Loucy (cell line): ENCODE measurements around the gene TLR5.

Source experiments
- H2AFZ ChIP-seq: fragments of 200-600 bp; sonication (generic); 2 replicates; pipeline ENCODE4 v1.6.0; 2016; ENCODE audit warnings: antibody characterized with exemption, mild to moderate bottlenecking, low read length, moderate library complexity
- H3F3A ChIP-seq: fragments of 200-600 bp; 2 replicates; pipeline ENCODE4 v1.6.0; 2016; ENCODE audit warnings: antibody characterized with exemption, low read depth, mild to moderate bottlenecking
- H3K27me3 ChIP-seq: fragments of 200-600 bp; sonication (generic); 2 replicates; pipeline ENCODE4 v1.6.1; 2014; ENCODE audit warnings: low read length, mild to moderate bottlenecking; ENCODE audit not compliant: insufficient read depth, poor library complexity, severe bottlenecking
- H3K36me3 ChIP-seq: fragments of 200-600 bp; sonication (generic); 2 replicates; pipeline ENCODE4 v1.6.1; 2016; ENCODE audit warnings: low read length; ENCODE audit not compliant: insufficient read depth
- H3K4me1 ChIP-seq: fragments of 200-600 bp; sonication (generic); 2 replicates; pipeline ENCODE4 v1.5.1; 2014; ENCODE audit warnings: low read length, mild to moderate bottlenecking; ENCODE audit not compliant: insufficient read depth, poor library complexity, severe bottlenecking
- H3K4me2 ChIP-seq: fragments of 200-600 bp; sonication (generic); 2 replicates; pipeline ENCODE4 v1.6.0; 2014; ENCODE audit warnings: antibody characterized with exemption, low read length, low read depth, mild to moderate bottlenecking; ENCODE audit not compliant: poor library complexity, severe bottlenecking
- H3K4me3 ChIP-seq: fragments of 200-600 bp; sonication (generic); 2 replicates; pipeline ENCODE4 v1.5.1; 2014; ENCODE audit warnings: low read length, mild to moderate bottlenecking, mixed read lengths; ENCODE audit not compliant: poor library complexity, severe bottlenecking
- H3K79me2 ChIP-seq: fragments of 200-600 bp; sonication (generic); 2 replicates; pipeline ENCODE4 v1.6.1; 2014; ENCODE audit warnings: low read length; ENCODE audit not compliant: insufficient read depth
- H3K9ac ChIP-seq: fragments of 200-600 bp; sonication (generic); 2 replicates; pipeline ENCODE4 v1.6.0; 2014; ENCODE audit warnings: mild to moderate bottlenecking, low read depth, low read length, moderate library complexity; ENCODE audit not compliant: poor library complexity, severe bottlenecking
- H3K9me2 ChIP-seq: fragments of 200-600 bp; sonication (generic); replicated peaks from 2 replicates; pipeline ENCODE4 v1.6.1; 2016; ENCODE audit warnings: low read depth, low read length, mixed read lengths
- H3K9me3 ChIP-seq: fragments of 200-600 bp; sonication (generic); 2 replicates; pipeline ENCODE4 v1.6.1; 2014; ENCODE audit warnings: mild to moderate bottlenecking, antibody characterized with exemption, low read length, low read depth; ENCODE audit not compliant: insufficient read depth
- H4K20me1 ChIP-seq: fragments of 200-600 bp; sonication (generic); 2 replicates; pipeline ENCODE4 v1.6.0; 2014; ENCODE audit warnings: antibody characterized with exemption, low read length, mild to moderate bottlenecking; ENCODE audit not compliant: insufficient read depth, poor library complexity, severe bottlenecking
- EZH2phosphoT487 ChIP-seq: fragments of 200-600 bp; IDR thresholded peaks from 2 replicates; pipeline ENCODE4 v1.6.1; 2018; ENCODE audit warnings: antibody characterized with exemption, mild to moderate bottlenecking, moderate library complexity, borderline replicate concordance
- TF ChIP-seq, protein P1 (sequence below): fragments of 200-600 bp; sonication (generic); conservative IDR thresholded peaks from 2 replicates; pipeline ENCODE4 v1.5.1; 2014; ENCODE audit warnings: mild to moderate bottlenecking, antibody characterized with exemption, low read length

TLR5 gene

DNA sequence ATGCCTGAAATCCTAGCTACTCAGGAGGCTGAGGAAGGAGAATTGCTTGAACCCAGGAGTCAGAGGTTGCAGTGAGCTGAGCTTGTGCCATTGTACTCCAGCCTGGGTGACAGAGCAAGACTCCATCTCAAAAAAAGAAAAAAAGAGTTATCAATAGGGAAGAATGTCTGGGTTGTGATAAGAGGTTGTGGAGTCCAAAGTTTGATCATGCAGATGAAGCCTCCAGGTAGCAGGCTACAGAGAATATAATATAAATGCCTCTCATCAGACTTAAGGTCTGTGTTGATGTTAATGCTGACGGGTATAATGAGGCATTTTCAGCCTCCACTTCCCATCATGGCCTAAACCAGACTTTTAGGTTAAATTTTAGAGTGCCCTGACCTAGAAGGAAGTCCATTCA is 24.6 kb downstream of the TLR5 start:
- no peaks in the 10 kb centered on the region for H3K9me3 ChIP-seq
- H4K20me1 ChIP-seq = no peaks in the 10 kb centered on the region
- H2AFZ ChIP-seq = no peak overlapping the region
- H3K4me1 ChIP-seq = peaks cover 2% of the 10 kb centered on the region
- H3K9me2 ChIP-seq = no peaks in the 10 kb centered on the region
- H3F3A ChIP-seq = no peaks in the 10 kb centered on the region
- H3K9ac ChIP-seq = no peak overlapping the region
- no peaks in the 10 kb centered on the region for H3K27me3 ChIP-seq
- no peaks in the 10 kb centered on the region for H3K79me2 ChIP-seq
- H3K36me3 ChIP-seq = no peaks in the 10 kb centered on the region
- H3K4me2 ChIP-seq = no peak overlapping the region
- no peak overlapping the region for H3K4me3 ChIP-seq
- TF ChIP-seq, protein P1, sequence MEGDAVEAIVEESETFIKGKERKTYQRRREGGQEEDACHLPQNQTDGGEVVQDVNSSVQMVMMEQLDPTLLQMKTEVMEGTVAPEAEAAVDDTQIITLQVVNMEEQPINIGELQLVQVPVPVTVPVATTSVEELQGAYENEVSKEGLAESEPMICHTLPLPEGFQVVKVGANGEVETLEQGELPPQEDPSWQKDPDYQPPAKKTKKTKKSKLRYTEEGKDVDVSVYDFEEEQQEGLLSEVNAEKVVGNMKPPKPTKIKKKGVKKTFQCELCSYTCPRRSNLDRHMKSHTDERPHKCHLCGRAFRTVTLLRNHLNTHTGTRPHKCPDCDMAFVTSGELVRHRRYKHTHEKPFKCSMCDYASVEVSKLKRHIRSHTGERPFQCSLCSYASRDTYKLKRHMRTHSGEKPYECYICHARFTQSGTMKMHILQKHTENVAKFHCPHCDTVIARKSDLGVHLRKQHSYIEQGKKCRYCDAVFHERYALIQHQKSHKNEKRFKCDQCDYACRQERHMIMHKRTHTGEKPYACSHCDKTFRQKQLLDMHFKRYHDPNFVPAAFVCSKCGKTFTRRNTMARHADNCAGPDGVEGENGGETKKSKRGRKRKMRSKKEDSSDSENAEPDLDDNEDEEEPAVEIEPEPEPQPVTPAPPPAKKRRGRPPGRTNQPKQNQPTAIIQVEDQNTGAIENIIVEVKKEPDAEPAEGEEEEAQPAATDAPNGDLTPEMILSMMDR = no peak
- TF ChIP-seq EZH2phosphoT487 = no peak

DNA sequence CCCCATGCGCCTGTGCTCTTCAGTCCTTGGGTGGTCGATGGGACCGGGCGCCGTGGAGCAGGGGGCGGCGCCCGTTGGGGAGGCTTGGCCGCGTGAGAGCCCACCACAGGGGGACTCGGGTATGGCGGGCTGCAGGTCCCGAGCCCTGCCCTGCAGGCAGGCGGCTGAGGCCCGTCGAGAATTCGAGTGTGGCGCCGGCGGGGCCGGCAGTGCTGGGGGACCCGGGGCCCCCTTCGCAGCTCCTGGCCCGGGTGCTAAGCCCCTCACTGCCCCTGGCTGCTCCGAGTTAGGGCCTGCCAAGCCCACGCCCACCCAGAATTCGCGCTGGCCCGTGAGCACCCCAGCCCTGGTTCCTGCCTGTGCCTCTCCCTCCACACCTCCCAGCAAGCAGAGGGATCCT is 26.1 kb downstream of the TLR5 start:
- no peaks in the 10 kb centered on the region for H3K4me1 ChIP-seq
- no peak for TF ChIP-seq EZH2phosphoT487
- TF ChIP-seq, protein P1 = no peak
- H3K27me3 ChIP-seq = no peaks in the 10 kb centered on the region
- H2AFZ ChIP-seq = no peak overlapping the region
- H3K4me2 ChIP-seq = no peak overlapping the region
- no peaks in the 10 kb centered on the region for H3K9me2 ChIP-seq
- H3K9ac ChIP-seq = no peak overlapping the region
- no peaks in the 10 kb centered on the region for H3K36me3 ChIP-seq
- H3K9me3 ChIP-seq = no peaks in the 10 kb centered on the region
- H3K4me3 ChIP-seq = no peak overlapping the region
- no peaks in the 10 kb centered on the region for H3F3A ChIP-seq
- no peaks in the 10 kb centered on the region for H4K20me1 ChIP-seq
- no peaks in the 10 kb centered on the region for H3K79me2 ChIP-seq

DNA sequence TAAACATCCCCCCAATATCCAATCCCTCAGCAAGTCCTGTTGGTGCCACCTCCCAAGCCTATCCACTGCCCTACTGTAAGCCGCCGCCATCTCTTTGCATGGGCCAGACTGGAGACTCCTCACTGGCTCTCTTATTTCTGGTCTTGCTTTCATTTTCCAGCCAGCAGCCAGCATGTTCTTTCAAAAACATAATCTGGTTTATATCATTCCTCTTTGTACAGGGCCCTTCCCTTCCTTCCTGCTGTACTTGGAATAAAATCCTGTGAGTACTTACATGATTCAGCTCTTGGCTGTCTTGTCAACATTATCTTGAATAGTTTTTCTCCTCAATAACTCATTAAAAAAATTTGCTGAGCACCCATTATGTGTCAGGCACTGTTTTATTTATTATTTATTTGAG is 28.2 kb downstream of the TLR5 start:
- Histone ChIP-seq H3K9me2 (no peaks in the 10 kb centered on the region), H3K4me2 (no peak overlapping the region), H3K36me3 (no peaks in the 10 kb centered on the region), H3K9me3 (no peaks in the 10 kb centered on the region), H3K9ac (no peak overlapping the region), H4K20me1 (no peaks in the 10 kb centered on the region), H3F3A (no peaks in the 10 kb centered on the region), H3K27me3 (no peaks in the 10 kb centered on the region), H3K4me1 (no peaks in the 10 kb centered on the region), H3K79me2 (no peaks in the 10 kb centered on the region), H2AFZ (no peak overlapping the region), H3K4me3 (no peak overlapping the region)
- TF ChIP-seq, protein P1 = no peak
- no peak for TF ChIP-seq EZH2phosphoT487
